Measurements from ENCODE around the gene CDH13.

CDH13 gene

GRCh38 chr16:82876951-82877350 is 250.2 kb downstream of the CDH13 start:
- Mint-ChIP-seq H3K9me3 (peaks cover 2% of the 10 kb centered on the region), H3K4me1 (ENCODE audit: low read depth) (no peaks in the 10 kb centered on the region), H3K4me3 (no peak overlapping the region), H3K27me3 (no peaks in the 10 kb centered on the region), H3K36me3 (ENCODE audit: low read depth) (no peaks in the 10 kb centered on the region), H3K27ac (no peak overlapping the region)
- DNase-seq = no peak

- H3K4me1 Mint-ChIP-seq (ENCODE audit: low read depth) = no peaks in the 10 kb centered on the region
- H3K36me3 Mint-ChIP-seq (ENCODE audit: low read depth) = no peaks in the 10 kb centered on the region
- no peaks in the 10 kb centered on the region for H3K27me3 Mint-ChIP-seq
- no peak for DNase-seq
- H3K4me3 Mint-ChIP-seq = no peak overlapping the region
- no peak overlapping the region for H3K27ac Mint-ChIP-seq
- peaks cover 2% of the 10 kb centered on the region for H3K9me3 Mint-ChIP-seq
Observed at GRCh38 chr16:82878466-82878865, 251.7 kb downstream of the CDH13 start.

- Mint-ChIP-seq H3K4me1 (ENCODE audit: low read depth) (no peaks in the 10 kb centered on the region), H3K9me3 (no peaks in the 10 kb centered on the region), H3K27ac (no peak overlapping the region), H3K4me3 (no peak overlapping the region), H3K36me3 (ENCODE audit: low read depth) (no peaks in the 10 kb centered on the region), H3K27me3 (no peaks in the 10 kb centered on the region)
- DNase-seq = no peak
Observed at GRCh38 chr16:82880346-82880745, 253.6 kb downstream of the CDH13 start.

GRCh38 chr16:82881516-82881915 is 254.7 kb downstream of the CDH13 start:
- H3K4me3 Mint-ChIP-seq = no peak overlapping the region
- H3K27ac Mint-ChIP-seq = no peak overlapping the region
- H3K4me1 Mint-ChIP-seq (ENCODE audit: low read depth) = no peaks in the 10 kb centered on the region
- no peaks in the 10 kb centered on the region for H3K9me3 Mint-ChIP-seq
- H3K27me3 Mint-ChIP-seq = no peaks in the 10 kb centered on the region
- H3K36me3 Mint-ChIP-seq (ENCODE audit: low read depth) = no peaks in the 10 kb centered on the region
- no peak for DNase-seq

GRCh38 chr16:82882226-82882625 is 255.5 kb downstream of the CDH13 start:
- Mint-ChIP-seq H3K4me1 (ENCODE audit: low read depth) (no peaks in the 10 kb centered on the region), H3K4me3 (no peak overlapping the region), H3K27me3 (no peaks in the 10 kb centered on the region), H3K36me3 (ENCODE audit: low read depth) (no peaks in the 10 kb centered on the region), H3K9me3 (no peaks in the 10 kb centered on the region), H3K27ac (no peak overlapping the region)
- no peak for DNase-seq

- H3K4me1 Mint-ChIP-seq (ENCODE audit: low read depth) = no peaks in the 10 kb centered on the region
- no peaks in the 10 kb centered on the region for H3K36me3 Mint-ChIP-seq (ENCODE audit: low read depth)
- H3K4me3 Mint-ChIP-seq = no peak overlapping the region
- H3K27me3 Mint-ChIP-seq = no peaks in the 10 kb centered on the region
- DNase-seq = no peak
- no peak overlapping the region for H3K27ac Mint-ChIP-seq
- no peaks in the 10 kb centered on the region for H3K9me3 Mint-ChIP-seq
Observed at GRCh38 chr16:82882982-82883835, 256.4 kb downstream of the CDH13 start.

- no peak overlapping the region for H3K27ac Mint-ChIP-seq
Observed at GRCh38 chr16:82884320-82884898, 257.6 kb downstream of the CDH13 start.

GRCh38 chr16:82886146-82886545 is 259.4 kb downstream of the CDH13 start:
- no peak for DNase-seq
- H3K4me1 Mint-ChIP-seq (ENCODE audit: low read depth) = no peaks in the 10 kb centered on the region
- no peaks in the 10 kb centered on the region for H3K9me3 Mint-ChIP-seq
- H3K27ac Mint-ChIP-seq = no peak overlapping the region
- no peak overlapping the region for H3K4me3 Mint-ChIP-seq
- H3K36me3 Mint-ChIP-seq (ENCODE audit: low read depth) = no peaks in the 10 kb centered on the region
- no peaks in the 10 kb centered on the region for H3K27me3 Mint-ChIP-seq

More at GRCh38 chr16:82884320-82884898, 257.6 kb downstream of the CDH13 start:
- Mint-ChIP-seq H3K4me1 (ENCODE audit: low read depth) (no peaks in the 10 kb centered on the region), H3K36me3 (ENCODE audit: low read depth) (no peaks in the 10 kb centered on the region), H3K9me3 (no peaks in the 10 kb centered on the region), H3K4me3 (no peak overlapping the region), H3K27me3 (no peaks in the 10 kb centered on the region)
- no peak for DNase-seq

GRCh38 chr16:82888591-82889001 is 261.8 kb downstream of the CDH13 start:
- Mint-ChIP-seq H3K4me1 (ENCODE audit: low read depth) (no peaks in the 10 kb centered on the region), H3K36me3 (ENCODE audit: low read depth) (no peaks in the 10 kb centered on the region), H3K27ac (no peak overlapping the region), H3K4me3 (no peak overlapping the region), H3K27me3 (no peaks in the 10 kb centered on the region), H3K9me3 (no peaks in the 10 kb centered on the region)
- DNase-seq = no peak

GRCh38 chr16:82891424-82891823 is 264.7 kb downstream of the CDH13 start:
- H3K9me3 Mint-ChIP-seq = peaks cover 3% of the 10 kb centered on the region
- no peaks in the 10 kb centered on the region for H3K4me1 Mint-ChIP-seq (ENCODE audit: low read depth)
- no peak overlapping the region for H3K4me3 Mint-ChIP-seq
- H3K36me3 Mint-ChIP-seq (ENCODE audit: low read depth) = no peaks in the 10 kb centered on the region
- DNase-seq = no peak
- no peak overlapping the region for H3K27ac Mint-ChIP-seq
- H3K27me3 Mint-ChIP-seq = no peaks in the 10 kb centered on the region

GRCh38 chr16:82891918-82892317 is 265.1 kb downstream of the CDH13 start:
- no peak overlapping the region for H3K4me3 Mint-ChIP-seq
- no peaks in the 10 kb centered on the region for H3K27me3 Mint-ChIP-seq
- H3K9me3 Mint-ChIP-seq = peaks cover 3% of the 10 kb centered on the region
- H3K4me1 Mint-ChIP-seq (ENCODE audit: low read depth) = no peaks in the 10 kb centered on the region
- H3K36me3 Mint-ChIP-seq (ENCODE audit: low read depth) = no peaks in the 10 kb centered on the region
- no peak for DNase-seq
- H3K27ac Mint-ChIP-seq = no peak overlapping the region

GRCh38 chr16:82892324-82892723 is 265.6 kb downstream of the CDH13 start:
- peaks cover 3% of the 10 kb centered on the region for H3K9me3 Mint-ChIP-seq
- H3K36me3 Mint-ChIP-seq (ENCODE audit: low read depth) = no peaks in the 10 kb centered on the region
- H3K27me3 Mint-ChIP-seq = no peaks in the 10 kb centered on the region
- no peak for DNase-seq
- no peak overlapping the region for H3K27ac Mint-ChIP-seq
- H3K4me3 Mint-ChIP-seq = no peak overlapping the region
- H3K4me1 Mint-ChIP-seq (ENCODE audit: low read depth) = no peaks in the 10 kb centered on the region

GRCh38 chr16:82895843-82896242 is 269.1 kb downstream of the CDH13 start:
- Mint-ChIP-seq H3K36me3 (ENCODE audit: low read depth) (no peaks in the 10 kb centered on the region), H3K4me3 (no peak overlapping the region), H3K27me3 (no peaks in the 10 kb centered on the region), H3K4me1 (ENCODE audit: low read depth) (no peaks in the 10 kb centered on the region), H3K9me3 (peaks cover 3% of the 10 kb centered on the region), H3K27ac (no peak overlapping the region)
- no peak for DNase-seq

GRCh38 chr16:82899006-82899405 is 272.2 kb downstream of the CDH13 start:
- no peak overlapping the region for H3K4me3 Mint-ChIP-seq
- peaks cover 3% of the 10 kb centered on the region for H3K9me3 Mint-ChIP-seq
- no peaks in the 10 kb centered on the region for H3K36me3 Mint-ChIP-seq (ENCODE audit: low read depth)

GRCh38 chr16:82899731-82900450 is 273.1 kb downstream of the CDH13 start:
- Mint-ChIP-seq H3K9me3 (peaks cover 3% of the 10 kb centered on the region), H3K27ac (no peak overlapping the region), H3K27me3 (no peaks in the 10 kb centered on the region), H3K4me1 (ENCODE audit: low read depth) (no peaks in the 10 kb centered on the region), H3K4me3 (no peak overlapping the region), H3K36me3 (ENCODE audit: low read depth) (no peaks in the 10 kb centered on the region)
- no peak for DNase-seq

More at GRCh38 chr16:82899006-82899405, 272.2 kb downstream of the CDH13 start:
- H3K27ac Mint-ChIP-seq = no peak overlapping the region
- no peaks in the 10 kb centered on the region for H3K27me3 Mint-ChIP-seq
- DNase-seq = no peak
- no peaks in the 10 kb centered on the region for H3K4me1 Mint-ChIP-seq (ENCODE audit: low read depth)

Measured in activated T-cell treated with anti-CD3 and anti-CD28 coated beads, Interleukin-2, amount 50 U/mL, for 24 hours (primary cell).